ENCODE results near the gene RASD1. TPM values are rescaled to one million over a fixed set of nuclear protein-coding genes. Genes with fewer than 3 reads are reported as not detected.

Gene RASD1
- total RNA-seq, 1 experiment from 2014 or later: 11.0 TPM

DNA sequence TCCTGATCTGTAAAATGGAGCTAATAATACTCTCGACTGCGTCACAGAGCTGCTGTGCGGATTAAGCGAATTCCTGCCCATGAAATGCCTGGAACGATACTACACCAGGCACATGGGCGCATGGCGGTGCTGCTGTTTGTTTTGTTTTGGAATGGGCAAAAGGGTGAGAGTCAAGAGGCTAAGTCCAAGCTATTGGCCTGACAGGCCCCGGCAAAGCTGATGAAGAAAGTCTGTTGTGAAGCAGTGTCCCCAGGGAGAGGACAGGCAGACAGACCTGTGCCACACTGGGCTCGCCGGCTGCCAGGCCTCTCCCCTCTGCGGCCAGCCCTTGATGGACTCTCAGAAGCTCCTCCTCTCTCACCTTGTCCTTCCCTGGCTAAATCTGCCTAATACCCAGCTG lies 31.3 kb upstream of the RASD1 start:
- Mint-ChIP-seq H3K9me3 (ENCODE audit: unreplicated experiment) (no peaks in the 10 kb centered on the region), H3K27me3 (ENCODE audit: insufficient read depth, unreplicated experiment) (no peaks in the 10 kb centered on the region), H3K36me3 (ENCODE audit: insufficient read depth, unreplicated experiment) (no peaks in the 10 kb centered on the region), H3K4me1 (ENCODE audit: low read depth, unreplicated experiment) (peaks cover 8% of the 10 kb centered on the region), H3K4me3 (ENCODE audit: unreplicated experiment) (no peak overlapping the region), H3K27ac (ENCODE audit: unreplicated experiment) (peak overlapping the region; percentile 35)
- POLR2A ChIA-PET: no interaction called here
- no peak for DNase-seq
- intact Hi-C loops (cut with micrococcal nuclease; ENCODE audit: unreplicated experiment): no loop called here
- BruUV-seq (replicated peaks): no TSS peak
- TF ChIP-seq, protein P1, sequence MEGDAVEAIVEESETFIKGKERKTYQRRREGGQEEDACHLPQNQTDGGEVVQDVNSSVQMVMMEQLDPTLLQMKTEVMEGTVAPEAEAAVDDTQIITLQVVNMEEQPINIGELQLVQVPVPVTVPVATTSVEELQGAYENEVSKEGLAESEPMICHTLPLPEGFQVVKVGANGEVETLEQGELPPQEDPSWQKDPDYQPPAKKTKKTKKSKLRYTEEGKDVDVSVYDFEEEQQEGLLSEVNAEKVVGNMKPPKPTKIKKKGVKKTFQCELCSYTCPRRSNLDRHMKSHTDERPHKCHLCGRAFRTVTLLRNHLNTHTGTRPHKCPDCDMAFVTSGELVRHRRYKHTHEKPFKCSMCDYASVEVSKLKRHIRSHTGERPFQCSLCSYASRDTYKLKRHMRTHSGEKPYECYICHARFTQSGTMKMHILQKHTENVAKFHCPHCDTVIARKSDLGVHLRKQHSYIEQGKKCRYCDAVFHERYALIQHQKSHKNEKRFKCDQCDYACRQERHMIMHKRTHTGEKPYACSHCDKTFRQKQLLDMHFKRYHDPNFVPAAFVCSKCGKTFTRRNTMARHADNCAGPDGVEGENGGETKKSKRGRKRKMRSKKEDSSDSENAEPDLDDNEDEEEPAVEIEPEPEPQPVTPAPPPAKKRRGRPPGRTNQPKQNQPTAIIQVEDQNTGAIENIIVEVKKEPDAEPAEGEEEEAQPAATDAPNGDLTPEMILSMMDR (IDR thresholded peaks at IDR 0.05; ENCODE audit: insufficient read depth in 1 of 2, low read depth in 1 of 2, low read length in 1 of 2, severe bottlenecking in 1 of 2, unreplicated experiment in 1 of 2): no peak
- Histone ChIP-seq H3K36me3 (ENCODE audit: control insufficient read depth, insufficient read depth, low read length) (no peaks in the 10 kb centered on the region), H3K4me3 (ENCODE audit: low read depth, low read length) (no peak overlapping the region), H3K27me3 (replicated peaks; ENCODE audit: control insufficient read depth, insufficient read depth, low read length) (no peaks in the 10 kb centered on the region), H3K4me1 (no peaks in the 10 kb centered on the region), H3K9me3 (no peaks in the 10 kb centered on the region; the same call in 1 of the 2 replicates)
- CTCF ChIA-PET: no interaction called here

DNA sequence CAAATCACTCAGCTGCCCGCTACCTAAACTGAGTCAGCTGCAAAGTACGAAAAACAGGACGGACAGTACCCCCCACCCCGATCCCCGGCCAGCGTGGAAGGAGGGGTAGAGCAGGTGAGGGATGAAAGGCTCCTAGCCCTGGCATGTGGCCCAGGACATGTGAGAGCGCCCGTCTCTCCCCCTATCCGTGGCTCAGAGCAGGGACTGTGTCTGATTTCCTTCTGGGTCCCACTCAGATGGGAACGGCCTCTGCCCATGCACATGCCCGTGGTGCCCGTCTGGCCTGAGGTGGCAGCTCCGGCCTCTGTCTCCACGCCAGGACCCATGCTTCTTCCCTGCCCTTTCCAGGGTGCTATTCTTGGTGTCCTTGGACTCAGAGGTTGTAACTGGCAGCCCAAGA lies 30.2 kb upstream of the RASD1 start:
- POLR2A ChIA-PET: no interaction called here
- Mint-ChIP-seq H3K27ac (ENCODE audit: unreplicated experiment) (no peak overlapping the region), H3K9me3 (ENCODE audit: unreplicated experiment) (no peaks in the 10 kb centered on the region), H3K4me1 (ENCODE audit: low read depth, unreplicated experiment) (peaks cover 8% of the 10 kb centered on the region), H3K36me3 (ENCODE audit: insufficient read depth, unreplicated experiment) (no peaks in the 10 kb centered on the region), H3K4me3 (ENCODE audit: unreplicated experiment) (no peak overlapping the region), H3K27me3 (ENCODE audit: insufficient read depth, unreplicated experiment) (no peaks in the 10 kb centered on the region)
- Histone ChIP-seq H3K4me1 (no peaks in the 10 kb centered on the region), H3K4me3 (ENCODE audit: low read depth, low read length) (no peak overlapping the region), H3K27me3 (replicated peaks; ENCODE audit: control insufficient read depth, insufficient read depth, low read length) (no peaks in the 10 kb centered on the region), H3K36me3 (ENCODE audit: control insufficient read depth, insufficient read depth, low read length) (no peaks in the 10 kb centered on the region), H3K9me3 (no peaks in the 10 kb centered on the region)
- CTCF ChIA-PET: no interaction called here
- BruUV-seq (replicated peaks): no TSS peak
- intact Hi-C loops (cut with micrococcal nuclease; ENCODE audit: unreplicated experiment): no loop called here
- DNase-seq: no peak
- TF ChIP-seq, protein P1 (IDR thresholded peaks at IDR 0.05; ENCODE audit: insufficient read depth in 1 of 2, low read depth in 1 of 2, low read length in 1 of 2, severe bottlenecking in 1 of 2, unreplicated experiment in 1 of 2): no peak

DNA sequence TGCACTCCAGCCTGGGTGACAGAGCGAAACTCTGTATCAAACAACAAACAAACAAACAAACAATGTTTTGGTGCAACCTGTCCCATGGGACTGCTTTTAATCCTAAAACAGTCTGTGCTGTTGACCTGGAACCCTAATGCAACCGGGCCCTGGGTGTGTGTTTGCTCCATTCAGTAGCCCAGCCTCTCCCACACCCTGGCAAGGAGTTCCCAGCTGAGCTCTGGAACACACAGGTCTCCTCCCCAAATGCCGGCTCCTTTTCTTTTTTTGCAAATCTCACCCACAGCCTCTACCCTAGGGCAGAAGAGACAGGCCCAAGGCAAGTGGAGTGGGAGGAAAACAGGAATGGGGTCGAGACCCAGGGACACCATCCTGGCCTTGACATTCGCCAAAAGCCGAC lies 29.8 kb upstream of the RASD1 start:
- Mint-ChIP-seq H3K4me1 (ENCODE audit: low read depth, unreplicated experiment) (peaks cover 8% of the 10 kb centered on the region), H3K27me3 (ENCODE audit: insufficient read depth, unreplicated experiment) (no peaks in the 10 kb centered on the region), H3K36me3 (ENCODE audit: insufficient read depth, unreplicated experiment) (no peaks in the 10 kb centered on the region), H3K9me3 (ENCODE audit: unreplicated experiment) (no peaks in the 10 kb centered on the region), H3K27ac (ENCODE audit: unreplicated experiment) (no peak overlapping the region), H3K4me3 (ENCODE audit: unreplicated experiment) (no peak overlapping the region)
- ChIA-PET CTCF (no interaction called here), POLR2A (no interaction called here)
- intact Hi-C loops (cut with micrococcal nuclease; ENCODE audit: unreplicated experiment): no loop called here
- DNase-seq: no peak
- no TSS peak for BruUV-seq (replicated peaks)
- no peaks in the 10 kb centered on the region for H3K9me3 ChIP-seq
- TF ChIP-seq, protein P1 (IDR thresholded peaks at IDR 0.05; ENCODE audit: insufficient read depth in 1 of 2, low read depth in 1 of 2, low read length in 1 of 2, severe bottlenecking in 1 of 2, unreplicated experiment in 1 of 2): no peak
- H3K27me3 ChIP-seq (replicated peaks; ENCODE audit: control insufficient read depth, insufficient read depth, low read length): no peaks in the 10 kb centered on the region
- H3K36me3 ChIP-seq (ENCODE audit: control insufficient read depth, insufficient read depth, low read length): no peaks in the 10 kb centered on the region
- H3K4me1 ChIP-seq: no peaks in the 10 kb centered on the region
- no peak overlapping the region for H3K4me3 ChIP-seq (ENCODE audit: low read depth, low read length)
